ENCODE results near the gene ACTG1.

Gene ACTG1

DNA sequence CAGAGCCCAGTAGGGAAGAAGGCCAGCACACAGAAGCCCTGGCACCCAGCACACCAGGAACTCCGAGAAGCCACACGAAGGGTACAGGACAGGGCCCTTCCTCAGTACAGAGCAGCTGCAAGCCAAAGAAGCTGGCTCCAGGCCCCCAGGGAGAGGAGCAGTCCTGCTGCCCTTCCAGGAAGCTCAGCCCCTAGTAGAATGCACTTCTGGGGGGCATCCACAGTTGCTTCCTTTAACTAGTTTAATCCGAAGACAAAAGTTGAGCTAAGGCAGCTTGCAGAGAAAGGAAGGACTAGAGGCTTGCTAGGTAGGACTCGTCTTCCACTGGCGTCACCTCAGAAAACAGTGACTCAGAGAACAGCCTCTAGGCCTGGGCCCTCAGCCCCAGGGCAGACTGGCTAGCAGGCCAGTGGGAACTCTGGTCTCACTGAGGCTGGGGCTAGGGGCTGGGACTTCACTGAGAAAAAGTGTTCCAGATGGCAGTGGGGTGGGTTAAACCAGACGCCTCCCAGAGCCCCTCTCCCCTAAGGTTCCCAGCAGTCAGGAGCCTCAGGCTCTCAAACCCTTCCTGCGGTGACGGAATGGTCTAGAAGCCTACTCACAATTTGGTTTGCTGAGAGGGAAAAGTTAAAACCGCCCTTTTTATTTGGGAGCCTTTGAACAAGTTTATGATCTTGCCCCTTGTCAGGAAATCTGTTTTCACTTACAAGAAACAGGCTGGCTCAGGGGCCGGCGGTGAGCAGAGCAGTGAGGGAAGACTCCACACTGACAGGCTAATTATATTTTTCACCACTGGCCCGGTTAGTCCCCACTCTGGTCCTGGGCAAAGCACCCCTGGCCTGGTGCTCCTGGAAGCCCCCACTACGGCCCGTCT is 41.4 kb downstream of the ACTG1 start:
- Histone ChIP-seq H3K4me3 (ENCODE audit: insufficient read depth, low read depth, low read length, poor library complexity, severe bottlenecking) (no peak overlapping the region), H3K27ac (ENCODE audit: insufficient read depth, low read length, poor library complexity, severe bottlenecking) (no peak overlapping the region), H3K27me3 (replicated peaks; ENCODE audit: control insufficient read depth, insufficient read depth, low read length, poor library complexity, severe bottlenecking) (no peaks in the 10 kb centered on the region), H3K36me3 (ENCODE audit: control insufficient read depth, insufficient read depth, low read length) (no peaks in the 10 kb centered on the region), H3K9me3 (ENCODE audit: control insufficient read depth, low read length) (no peaks in the 10 kb centered on the region), H3K4me1 (ENCODE audit: control insufficient read depth, insufficient read depth, low read length, poor library complexity, severe bottlenecking) (no peaks in the 10 kb centered on the region)
- no peak for DNase-seq

DNA sequence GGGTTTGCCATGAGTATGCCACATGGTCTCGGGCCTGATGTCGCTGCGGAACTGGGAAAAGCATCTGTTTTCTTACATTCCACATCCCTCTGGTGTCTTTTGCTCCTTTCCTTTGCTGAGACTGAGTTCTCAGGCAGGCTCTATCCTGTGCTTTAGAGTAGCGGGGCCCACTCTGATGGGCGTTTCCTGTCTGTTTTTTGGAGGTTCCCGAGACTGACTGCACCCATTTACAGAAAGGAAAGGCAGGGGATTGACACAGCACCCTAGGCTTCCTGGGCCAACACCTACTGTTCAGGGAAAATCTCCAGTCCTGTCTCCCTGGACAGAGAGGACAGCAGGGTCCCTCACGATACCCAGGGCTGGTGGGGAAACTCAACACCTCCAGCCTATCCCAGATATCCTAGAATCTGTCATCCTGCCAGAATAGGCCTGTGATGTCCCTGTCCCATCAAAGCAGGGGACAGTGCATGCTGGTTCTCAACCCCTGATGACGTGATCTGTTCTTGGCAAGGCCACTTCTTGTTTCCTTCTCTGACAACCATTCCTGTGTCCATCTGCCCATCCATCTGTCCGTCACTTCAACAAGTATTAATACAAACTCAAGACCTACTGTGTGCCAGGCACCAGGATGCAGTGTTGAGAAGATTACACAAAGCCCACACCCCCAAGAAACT is 42.2 kb downstream of the ACTG1 start:
- Histone ChIP-seq H3K4me1 (ENCODE audit: control insufficient read depth, insufficient read depth, low read length, poor library complexity, severe bottlenecking) (no peaks in the 10 kb centered on the region), H3K27me3 (replicated peaks; ENCODE audit: control insufficient read depth, insufficient read depth, low read length, poor library complexity, severe bottlenecking) (no peaks in the 10 kb centered on the region), H3K27ac (ENCODE audit: insufficient read depth, low read length, poor library complexity, severe bottlenecking) (no peak overlapping the region), H3K9me3 (ENCODE audit: control insufficient read depth, low read length) (no peaks in the 10 kb centered on the region), H3K4me3 (ENCODE audit: insufficient read depth, low read depth, low read length, poor library complexity, severe bottlenecking) (no peak overlapping the region), H3K36me3 (ENCODE audit: control insufficient read depth, insufficient read depth, low read length) (no peaks in the 10 kb centered on the region)
- DNase-seq, result no peak

DNA sequence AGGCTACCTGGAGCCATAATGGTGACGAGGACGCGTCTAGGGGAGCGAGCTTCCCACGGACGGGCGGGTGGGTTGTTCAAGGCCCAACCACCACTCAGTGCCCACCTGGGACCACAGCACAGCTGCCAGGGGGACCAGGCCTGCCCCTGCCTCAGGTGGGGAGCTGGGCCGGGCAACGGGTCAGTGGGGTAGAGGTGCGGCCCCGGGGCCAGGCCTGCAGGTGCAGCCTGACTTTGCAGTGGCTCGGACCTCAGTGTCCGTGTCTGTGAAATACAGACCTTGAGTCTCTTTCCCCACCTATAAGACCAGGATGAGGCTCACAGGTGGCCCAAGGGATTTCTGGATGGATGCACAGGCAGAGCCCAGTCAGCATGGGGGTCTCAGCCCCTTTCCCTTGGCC is 43.3 kb downstream of the ACTG1 start:
- Histone ChIP-seq H3K27me3 (replicated peaks; ENCODE audit: control insufficient read depth, insufficient read depth, low read length, poor library complexity, severe bottlenecking) (no peaks in the 10 kb centered on the region), H3K27ac (ENCODE audit: insufficient read depth, low read length, poor library complexity, severe bottlenecking) (no peak overlapping the region), H3K4me1 (ENCODE audit: control insufficient read depth, insufficient read depth, low read length, poor library complexity, severe bottlenecking) (no peaks in the 10 kb centered on the region), H3K4me3 (ENCODE audit: insufficient read depth, low read depth, low read length, poor library complexity, severe bottlenecking) (no peak overlapping the region), H3K36me3 (ENCODE audit: control insufficient read depth, insufficient read depth, low read length) (no peaks in the 10 kb centered on the region), H3K9me3 (ENCODE audit: control insufficient read depth, low read length) (no peaks in the 10 kb centered on the region)
- no peak for DNase-seq

DNA sequence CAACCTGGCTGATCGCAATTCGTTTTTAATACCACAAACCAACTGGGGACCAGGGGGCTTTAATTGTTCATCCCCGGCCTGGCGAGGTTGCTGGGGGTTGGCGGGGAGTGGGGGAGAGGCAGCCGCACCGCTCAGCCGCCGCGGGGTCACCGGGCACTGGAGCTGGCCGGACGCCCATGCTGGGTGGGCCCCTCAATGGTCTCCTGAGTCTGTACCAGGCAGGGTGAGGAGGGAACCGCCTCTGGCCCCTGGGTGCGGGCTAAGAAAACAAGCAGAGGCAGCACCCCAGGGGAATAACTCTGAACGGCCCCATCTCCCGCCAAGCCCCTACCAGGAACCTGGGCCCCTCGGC is 43.9 kb downstream of the ACTG1 start:
- Histone ChIP-seq H3K27ac (ENCODE audit: insufficient read depth, low read length, poor library complexity, severe bottlenecking) (no peak overlapping the region), H3K4me3 (ENCODE audit: insufficient read depth, low read depth, low read length, poor library complexity, severe bottlenecking) (no peak overlapping the region), H3K27me3 (replicated peaks; ENCODE audit: control insufficient read depth, insufficient read depth, low read length, poor library complexity, severe bottlenecking) (no peaks in the 10 kb centered on the region), H3K4me1 (ENCODE audit: control insufficient read depth, insufficient read depth, low read length, poor library complexity, severe bottlenecking) (no peaks in the 10 kb centered on the region), H3K36me3 (ENCODE audit: control insufficient read depth, insufficient read depth, low read length) (no peaks in the 10 kb centered on the region), H3K9me3 (ENCODE audit: control insufficient read depth, low read length) (no peaks in the 10 kb centered on the region)
- DNase-seq, result no peak

DNA sequence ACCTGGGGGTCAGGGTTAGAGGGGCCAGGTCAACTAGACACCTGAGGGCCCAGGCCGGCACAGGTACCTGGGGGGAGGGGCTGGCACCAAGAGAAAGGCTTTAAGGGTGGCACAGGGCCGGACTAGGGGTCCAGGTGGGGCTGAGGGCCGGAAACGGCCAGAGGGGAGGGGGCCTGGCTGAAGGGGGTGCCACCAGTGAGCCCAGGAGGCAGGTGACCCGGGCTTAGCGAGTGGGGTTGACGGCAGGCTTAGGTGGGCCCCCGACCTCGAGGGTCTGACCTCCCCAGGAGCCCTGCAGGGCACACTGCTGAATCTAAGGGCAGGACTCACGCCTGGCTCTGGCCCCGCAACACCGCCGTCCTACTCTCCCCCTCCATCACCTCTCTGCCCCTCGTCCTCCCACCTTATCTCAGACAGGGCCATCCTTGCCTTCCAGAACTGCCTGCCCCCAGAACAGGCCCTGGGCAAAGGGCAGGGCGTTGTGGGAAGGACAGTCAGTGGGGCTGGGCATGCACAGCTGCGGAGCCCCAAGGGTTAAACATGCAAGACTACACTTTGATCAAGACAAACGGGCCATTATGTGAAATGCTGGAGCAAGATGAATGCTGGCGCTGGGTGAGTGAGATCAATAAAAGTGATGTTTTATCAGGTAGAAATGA is 44.4 kb downstream of the ACTG1 start:
- H3K4me3 ChIP-seq (ENCODE audit: insufficient read depth, low read depth, low read length, poor library complexity, severe bottlenecking), result no peak overlapping the region
- no peaks in the 10 kb centered on the region for H3K4me1 ChIP-seq (ENCODE audit: control insufficient read depth, insufficient read depth, low read length, poor library complexity, severe bottlenecking)
- no peaks in the 10 kb centered on the region for H3K36me3 ChIP-seq (ENCODE audit: control insufficient read depth, insufficient read depth, low read length)
- H3K9me3 ChIP-seq (ENCODE audit: control insufficient read depth, low read length), result no peaks in the 10 kb centered on the region
- DNase-seq, result no peak
- no peaks in the 10 kb centered on the region for H3K27me3 ChIP-seq (replicated peaks; ENCODE audit: control insufficient read depth, insufficient read depth, low read length, poor library complexity, severe bottlenecking)
- no peak overlapping the region for H3K27ac ChIP-seq (ENCODE audit: insufficient read depth, low read length, poor library complexity, severe bottlenecking)

DNA sequence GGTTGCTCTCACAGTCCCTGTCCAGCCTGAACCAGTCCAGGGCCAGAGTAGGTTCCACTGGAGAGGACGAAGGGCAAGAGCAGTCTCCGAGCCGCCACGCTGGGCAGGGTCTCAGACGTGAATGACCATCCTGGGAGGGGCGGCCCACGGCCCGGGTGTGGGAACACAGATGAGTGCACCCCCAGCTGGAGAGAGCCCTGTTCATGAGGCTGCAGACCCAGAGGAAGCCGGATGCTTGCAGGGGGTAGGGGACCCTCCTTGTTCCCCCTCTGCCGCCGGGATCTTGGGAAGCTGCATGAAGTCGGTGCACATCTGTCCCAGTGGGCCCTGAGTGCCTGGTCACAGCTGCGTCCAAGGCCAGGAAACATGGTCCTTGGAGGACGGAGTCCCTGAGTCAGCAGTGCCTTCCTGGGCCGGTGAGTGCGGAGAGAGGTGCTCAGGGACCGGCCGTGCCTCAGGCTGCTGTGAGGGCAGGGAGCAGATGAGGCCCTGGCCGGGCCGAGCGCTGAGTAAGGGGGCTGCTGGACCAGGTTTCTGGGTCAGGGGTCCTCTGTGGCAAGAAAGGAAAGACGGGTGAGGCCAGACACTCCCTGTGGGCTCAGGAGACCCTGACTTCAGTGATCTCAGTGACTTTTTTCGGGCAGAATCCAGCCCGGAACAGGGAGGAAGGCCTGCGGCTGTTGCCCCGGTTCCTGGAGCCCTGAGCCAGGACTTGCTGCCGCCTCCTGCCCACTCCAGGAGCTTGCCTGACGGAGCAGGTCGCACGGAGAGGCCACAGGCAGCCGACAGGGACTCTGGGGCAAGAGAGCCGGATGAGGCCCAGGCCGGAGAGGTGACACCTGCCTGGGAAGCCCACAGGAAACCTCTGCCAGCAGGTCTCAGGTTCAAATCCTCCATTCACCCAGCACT is 45.8 kb downstream of the ACTG1 start:
- Histone ChIP-seq H3K9me3 (ENCODE audit: control insufficient read depth, low read length) (no peaks in the 10 kb centered on the region), H3K36me3 (ENCODE audit: control insufficient read depth, insufficient read depth, low read length) (no peaks in the 10 kb centered on the region), H3K27ac (ENCODE audit: insufficient read depth, low read length, poor library complexity, severe bottlenecking) (no peak overlapping the region), H3K4me1 (ENCODE audit: control insufficient read depth, insufficient read depth, low read length, poor library complexity, severe bottlenecking) (no peaks in the 10 kb centered on the region), H3K27me3 (replicated peaks; ENCODE audit: control insufficient read depth, insufficient read depth, low read length, poor library complexity, severe bottlenecking) (no peaks in the 10 kb centered on the region), H3K4me3 (ENCODE audit: insufficient read depth, low read depth, low read length, poor library complexity, severe bottlenecking) (no peak overlapping the region)
- no peak for DNase-seq

DNA sequence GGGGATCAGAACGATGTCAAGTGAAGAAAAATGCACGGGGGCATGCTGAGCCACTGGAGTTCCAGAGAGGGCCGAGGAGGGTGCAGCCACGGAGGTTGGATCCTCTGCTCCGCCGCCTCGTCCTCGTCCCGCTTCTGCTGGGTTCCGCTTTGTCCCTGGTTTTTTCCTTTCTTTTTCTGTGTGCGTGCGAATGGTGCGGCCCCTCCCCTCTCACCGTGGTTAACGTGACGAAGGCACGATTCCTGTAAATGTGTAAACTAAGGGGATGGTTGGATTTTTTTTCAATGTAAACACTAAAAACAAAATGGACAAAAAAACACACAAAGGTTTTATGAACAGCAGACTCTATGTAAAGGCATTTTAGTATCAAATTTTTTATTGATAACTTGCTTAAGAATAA is 46.7 kb downstream of the ACTG1 start:
- Histone ChIP-seq H3K4me3 (ENCODE audit: insufficient read depth, low read depth, low read length, poor library complexity, severe bottlenecking) (no peak overlapping the region), H3K27ac (ENCODE audit: insufficient read depth, low read length, poor library complexity, severe bottlenecking) (no peak overlapping the region), H3K27me3 (replicated peaks; ENCODE audit: control insufficient read depth, insufficient read depth, low read length, poor library complexity, severe bottlenecking) (no peaks in the 10 kb centered on the region), H3K36me3 (ENCODE audit: control insufficient read depth, insufficient read depth, low read length) (no peaks in the 10 kb centered on the region), H3K9me3 (ENCODE audit: control insufficient read depth, low read length) (no peaks in the 10 kb centered on the region), H3K4me1 (ENCODE audit: control insufficient read depth, insufficient read depth, low read length, poor library complexity, severe bottlenecking) (no peaks in the 10 kb centered on the region)
- no peak for DNase-seq

DNA sequence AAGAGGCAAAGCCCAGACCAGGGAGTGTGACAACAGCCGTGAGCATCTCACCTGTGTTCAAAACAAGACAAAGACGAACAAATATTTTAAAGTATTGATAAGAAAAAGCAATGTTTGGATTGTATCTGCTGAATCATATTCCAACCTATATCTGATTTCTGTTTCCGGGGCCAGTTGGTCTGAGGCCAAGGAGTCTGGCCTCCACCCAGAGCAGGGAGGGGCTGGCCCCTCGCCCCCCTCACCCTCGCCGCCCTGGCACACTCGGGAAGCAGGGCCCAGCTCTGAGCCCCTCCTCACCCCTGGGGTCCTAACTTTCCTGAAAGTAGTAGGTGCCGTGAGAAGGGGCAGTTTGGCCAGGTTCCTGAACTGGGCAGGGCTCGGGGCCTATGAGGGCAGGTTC is 48.0 kb downstream of the ACTG1 start:
- Histone ChIP-seq H3K4me1 (ENCODE audit: control insufficient read depth, insufficient read depth, low read length, poor library complexity, severe bottlenecking) (no peaks in the 10 kb centered on the region), H3K36me3 (ENCODE audit: control insufficient read depth, insufficient read depth, low read length) (no peaks in the 10 kb centered on the region), H3K9me3 (ENCODE audit: control insufficient read depth, low read length) (no peaks in the 10 kb centered on the region), H3K27me3 (replicated peaks; ENCODE audit: control insufficient read depth, insufficient read depth, low read length, poor library complexity, severe bottlenecking) (no peaks in the 10 kb centered on the region), H3K4me3 (ENCODE audit: insufficient read depth, low read depth, low read length, poor library complexity, severe bottlenecking) (no peak overlapping the region), H3K27ac (ENCODE audit: insufficient read depth, low read length, poor library complexity, severe bottlenecking) (no peak overlapping the region)
- DNase-seq, result no peak

DNA sequence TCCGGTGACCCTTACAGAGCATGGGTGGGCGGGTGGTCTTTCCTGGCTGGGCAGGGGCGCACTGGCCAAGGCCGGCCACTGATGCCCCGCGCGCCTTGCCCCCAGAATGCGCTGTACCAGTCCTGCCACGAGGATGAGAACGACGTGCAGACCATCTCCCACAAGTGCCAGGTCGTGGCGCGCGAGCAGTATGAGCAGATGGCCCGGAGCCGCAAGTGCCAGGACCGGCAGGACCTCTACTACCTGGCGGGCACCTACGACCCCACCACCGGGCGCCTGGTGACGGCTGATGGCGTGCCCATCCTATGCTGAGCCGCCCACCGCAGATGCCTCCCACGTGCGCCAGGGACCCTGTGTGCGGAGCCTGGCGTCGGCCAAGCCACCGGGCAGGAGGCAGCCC is 49.1 kb downstream of the ACTG1 start:
- Histone ChIP-seq H3K4me1 (ENCODE audit: control insufficient read depth, insufficient read depth, low read length, poor library complexity, severe bottlenecking) (no peaks in the 10 kb centered on the region), H3K4me3 (ENCODE audit: insufficient read depth, low read depth, low read length, poor library complexity, severe bottlenecking) (no peak overlapping the region), H3K27me3 (replicated peaks; ENCODE audit: control insufficient read depth, insufficient read depth, low read length, poor library complexity, severe bottlenecking) (no peaks in the 10 kb centered on the region), H3K36me3 (ENCODE audit: control insufficient read depth, insufficient read depth, low read length) (no peaks in the 10 kb centered on the region), H3K9me3 (ENCODE audit: control insufficient read depth, low read length) (no peaks in the 10 kb centered on the region), H3K27ac (ENCODE audit: insufficient read depth, low read length, poor library complexity, severe bottlenecking) (no peak overlapping the region)
- no peak for DNase-seq
